Measurements from ENCODE around the gene SELENOP. TPM values are rescaled to one million over a fixed set of nuclear protein-coding genes. Genes with fewer than 3 reads are reported as not detected.
"Not testable (repeated sequence)": the region's sequence is repeated elsewhere in the genome, so short reads cannot be mapped to it uniquely, and the experiment has no call there.

SELENOP gene
- total RNA-seq: 292 TPM
- long read RNA-seq, transcript SELENOP-202 (3 exons, 799 nt): minor isoform, 10 of 509 reads
- long read RNA-seq, transcript SELENOP-208 (6 exons, 787 nt): minor isoform, 7 of 509 reads
- long read RNA-seq, transcript SELENOP-214 (5 exons, 2,243 nt): major isoform, 461 of 509 reads
- long read RNA-seq, partial matches to known transcripts: 5 of 509 reads
- long read RNA-seq, other reads (novel, unspliced or antisense): 23 of 509 reads

- peak; percentile 95 for ATAC-seq (ENCODE audit: poor library complexity)
- peak; percentile 52 for DNase-seq
- intact Hi-C loops (cut with DNase I): no loop called here
These were observed at the start of gene SELENOP for GRCh38 chr5:42811591-42812446. Gene SELENOP (minus strand): TSS chr5:42811892. CDS start chr5:42808353, 3,539 bp downstream.

GRCh38 chr5:42858687-42859086 is 47.0 kb upstream of the SELENOP start:
- intact Hi-C loops (cut with DNase I): no loop called here
- ATAC-seq (ENCODE audit: poor library complexity) (peak; percentile 64), DNase-seq (no peak)

- intact Hi-C loops (cut with DNase I): no loop called here
- no peak for DNase-seq
- ATAC-seq (ENCODE audit: poor library complexity): peak; percentile 86
These were observed 46.4 kb upstream of the SELENOP start for GRCh38 chr5:42858031-42858643.

- ATAC-seq (ENCODE audit: poor library complexity) (no peak), DNase-seq (no peak)
- intact Hi-C loops (cut with DNase I): no loop called here
These were observed 44.1 kb upstream of the SELENOP start for GRCh38 chr5:42855811-42856210.

GRCh38 chr5:42855386-42855785 is 43.7 kb upstream of the SELENOP start:
- DNase-seq (no peak), ATAC-seq (ENCODE audit: poor library complexity) (no peak)
- intact Hi-C loops (cut with DNase I): no loop called here

GRCh38 chr5:42854795-42855194 is 43.1 kb upstream of the SELENOP start:
- intact Hi-C loops (cut with DNase I): no loop called here
- ATAC-seq (ENCODE audit: poor library complexity): no peak
- no peak for DNase-seq

GRCh38 chr5:42852826-42853225 is 41.1 kb upstream of the SELENOP start:
- no peak for DNase-seq
- no peak for ATAC-seq (ENCODE audit: poor library complexity)
- intact Hi-C loops (cut with DNase I): no loop called here

- no peak for ATAC-seq (ENCODE audit: poor library complexity)
- no peak for DNase-seq
- intact Hi-C loops (cut with DNase I): no loop called here
These were observed 39.8 kb upstream of the SELENOP start for GRCh38 chr5:42851481-42851880.

GRCh38 chr5:42848545-42848944 is 36.9 kb upstream of the SELENOP start:
- no peak for ATAC-seq (ENCODE audit: poor library complexity)
- DNase-seq: no peak
- intact Hi-C loops (cut with DNase I): no loop called here

GRCh38 chr5:42844408-42844807 is 32.7 kb upstream of the SELENOP start:
- ATAC-seq (ENCODE audit: poor library complexity); intact Hi-C loops (cut with DNase I); DNase-seq: not testable (repeated sequence)

- ATAC-seq (ENCODE audit: poor library complexity): no peak
- DNase-seq: no peak
- intact Hi-C loops (cut with DNase I): no loop called here
These were observed 32.1 kb upstream of the SELENOP start for GRCh38 chr5:42843675-42844292.

- no peak for DNase-seq
- peak; percentile 74 for ATAC-seq (ENCODE audit: poor library complexity)
- intact Hi-C loops (cut with DNase I): no loop called here
These were observed 31.4 kb upstream of the SELENOP start for GRCh38 chr5:42842921-42843641.

- ATAC-seq (ENCODE audit: poor library complexity): peak; percentile 9
- no peak for DNase-seq
- intact Hi-C loops (cut with DNase I): no loop called here
These were observed 29.3 kb upstream of the SELENOP start for GRCh38 chr5:42840842-42841567.

- ATAC-seq (ENCODE audit: poor library complexity): peak; percentile 79
- intact Hi-C loops (cut with DNase I): no loop called here
- peak; percentile 82 for DNase-seq
These were observed 28.6 kb upstream of the SELENOP start for GRCh38 chr5:42840269-42840668.

GRCh38 chr5:42839196-42839595 is 27.5 kb upstream of the SELENOP start:
- DNase-seq (no peak), ATAC-seq (ENCODE audit: poor library complexity) (no peak)
- intact Hi-C loops (cut with DNase I): no loop called here

- ATAC-seq (ENCODE audit: poor library complexity): no peak
- no peak for DNase-seq
- intact Hi-C loops (cut with DNase I): no loop called here
These were observed 25.9 kb upstream of the SELENOP start for GRCh38 chr5:42837601-42838000.

- ATAC-seq (ENCODE audit: poor library complexity) (no peak), DNase-seq (no peak)
- intact Hi-C loops (cut with DNase I): no loop called here
These were observed 24.5 kb upstream of the SELENOP start for GRCh38 chr5:42836070-42836769.

- ATAC-seq (ENCODE audit: poor library complexity): no peak
These were observed 20.4 kb upstream of the SELENOP start for GRCh38 chr5:42832060-42832459.

More at GRCh38 chr5:42832060-42832459, 20.4 kb upstream of the SELENOP start:
- no peak for DNase-seq
- intact Hi-C loops (cut with DNase I): no loop called here

All from Right ventricle myocardium superior (tissue), 1 donor.